ENCODE data around the gene SORBS2.

DNA sequence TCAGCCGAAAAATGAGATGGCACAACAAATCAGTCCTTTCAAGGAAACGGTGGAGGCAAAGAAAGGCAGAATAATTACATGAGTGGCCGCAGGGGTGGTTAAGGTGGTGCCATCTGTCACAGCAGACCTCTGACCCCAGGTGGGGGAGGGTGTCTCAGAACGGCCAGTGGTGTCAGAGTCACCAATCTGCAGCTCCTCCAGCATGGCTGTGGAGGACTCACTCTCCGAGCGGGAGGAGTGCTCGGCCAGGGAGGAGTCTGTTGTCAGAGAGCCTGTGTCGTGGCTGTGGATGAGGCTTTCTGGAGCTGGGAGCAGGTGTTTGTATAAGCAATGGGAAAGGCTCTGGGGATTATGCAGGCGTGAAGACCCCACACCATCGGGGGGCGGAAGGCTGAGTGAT, 146.3 kb downstream of the SORBS2 start:
- TF ChIP-seq ZNF416 (CRISPR knock-in tag; IDR thresholded peaks at IDR 0.05) (no peak), NR2C2 (CRISPR knock-in tag; IDR thresholded peaks at IDR 0.05) (no peak), JUN (CRISPR knock-in tag; IDR thresholded peaks at IDR 0.05) (no peak), FOXK1 (CRISPR knock-in tag; IDR thresholded peaks at IDR 0.05) (no peak)
- TF ChIP-seq, protein P1, sequence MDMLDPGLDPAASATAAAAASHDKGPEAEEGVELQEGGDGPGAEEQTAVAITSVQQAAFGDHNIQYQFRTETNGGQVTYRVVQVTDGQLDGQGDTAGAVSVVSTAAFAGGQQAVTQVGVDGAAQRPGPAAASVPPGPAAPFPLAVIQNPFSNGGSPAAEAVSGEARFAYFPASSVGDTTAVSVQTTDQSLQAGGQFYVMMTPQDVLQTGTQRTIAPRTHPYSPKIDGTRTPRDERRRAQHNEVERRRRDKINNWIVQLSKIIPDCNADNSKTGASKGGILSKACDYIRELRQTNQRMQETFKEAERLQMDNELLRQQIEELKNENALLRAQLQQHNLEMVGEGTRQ (CRISPR knock-in tag; IDR thresholded peaks at IDR 0.05): no peak
- TF ChIP-seq, protein P2, sequence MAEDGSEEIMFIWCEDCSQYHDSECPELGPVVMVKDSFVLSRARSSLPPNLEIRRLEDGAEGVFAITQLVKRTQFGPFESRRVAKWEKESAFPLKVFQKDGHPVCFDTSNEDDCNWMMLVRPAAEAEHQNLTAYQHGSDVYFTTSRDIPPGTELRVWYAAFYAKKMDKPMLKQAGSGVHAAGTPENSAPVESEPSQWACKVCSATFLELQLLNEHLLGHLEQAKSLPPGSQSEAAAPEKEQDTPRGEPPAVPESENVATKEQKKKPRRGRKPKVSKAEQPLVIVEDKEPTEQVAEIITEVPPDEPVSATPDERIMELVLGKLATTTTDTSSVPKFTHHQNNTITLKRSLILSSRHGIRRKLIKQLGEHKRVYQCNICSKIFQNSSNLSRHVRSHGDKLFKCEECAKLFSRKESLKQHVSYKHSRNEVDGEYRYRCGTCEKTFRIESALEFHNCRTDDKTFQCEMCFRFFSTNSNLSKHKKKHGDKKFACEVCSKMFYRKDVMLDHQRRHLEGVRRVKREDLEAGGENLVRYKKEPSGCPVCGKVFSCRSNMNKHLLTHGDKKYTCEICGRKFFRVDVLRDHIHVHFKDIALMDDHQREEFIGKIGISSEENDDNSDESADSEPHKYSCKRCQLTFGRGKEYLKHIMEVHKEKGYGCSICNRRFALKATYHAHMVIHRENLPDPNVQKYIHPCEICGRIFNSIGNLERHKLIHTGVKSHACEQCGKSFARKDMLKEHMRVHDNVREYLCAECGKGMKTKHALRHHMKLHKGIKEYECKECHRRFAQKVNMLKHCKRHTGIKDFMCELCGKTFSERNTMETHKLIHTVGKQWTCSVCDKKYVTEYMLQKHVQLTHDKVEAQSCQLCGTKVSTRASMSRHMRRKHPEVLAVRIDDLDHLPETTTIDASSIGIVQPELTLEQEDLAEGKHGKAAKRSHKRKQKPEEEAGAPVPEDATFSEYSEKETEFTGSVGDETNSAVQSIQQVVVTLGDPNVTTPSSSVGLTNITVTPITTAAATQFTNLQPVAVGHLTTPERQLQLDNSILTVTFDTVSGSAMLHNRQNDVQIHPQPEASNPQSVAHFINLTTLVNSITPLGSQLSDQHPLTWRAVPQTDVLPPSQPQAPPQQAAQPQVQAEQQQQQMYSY (CRISPR knock-in tag; IDR thresholded peaks at IDR 0.05): no peak
- TF ChIP-seq, protein P3, sequence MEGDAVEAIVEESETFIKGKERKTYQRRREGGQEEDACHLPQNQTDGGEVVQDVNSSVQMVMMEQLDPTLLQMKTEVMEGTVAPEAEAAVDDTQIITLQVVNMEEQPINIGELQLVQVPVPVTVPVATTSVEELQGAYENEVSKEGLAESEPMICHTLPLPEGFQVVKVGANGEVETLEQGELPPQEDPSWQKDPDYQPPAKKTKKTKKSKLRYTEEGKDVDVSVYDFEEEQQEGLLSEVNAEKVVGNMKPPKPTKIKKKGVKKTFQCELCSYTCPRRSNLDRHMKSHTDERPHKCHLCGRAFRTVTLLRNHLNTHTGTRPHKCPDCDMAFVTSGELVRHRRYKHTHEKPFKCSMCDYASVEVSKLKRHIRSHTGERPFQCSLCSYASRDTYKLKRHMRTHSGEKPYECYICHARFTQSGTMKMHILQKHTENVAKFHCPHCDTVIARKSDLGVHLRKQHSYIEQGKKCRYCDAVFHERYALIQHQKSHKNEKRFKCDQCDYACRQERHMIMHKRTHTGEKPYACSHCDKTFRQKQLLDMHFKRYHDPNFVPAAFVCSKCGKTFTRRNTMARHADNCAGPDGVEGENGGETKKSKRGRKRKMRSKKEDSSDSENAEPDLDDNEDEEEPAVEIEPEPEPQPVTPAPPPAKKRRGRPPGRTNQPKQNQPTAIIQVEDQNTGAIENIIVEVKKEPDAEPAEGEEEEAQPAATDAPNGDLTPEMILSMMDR (IDR thresholded peaks at IDR 0.05): no peak
- TF ChIP-seq, protein P4, sequence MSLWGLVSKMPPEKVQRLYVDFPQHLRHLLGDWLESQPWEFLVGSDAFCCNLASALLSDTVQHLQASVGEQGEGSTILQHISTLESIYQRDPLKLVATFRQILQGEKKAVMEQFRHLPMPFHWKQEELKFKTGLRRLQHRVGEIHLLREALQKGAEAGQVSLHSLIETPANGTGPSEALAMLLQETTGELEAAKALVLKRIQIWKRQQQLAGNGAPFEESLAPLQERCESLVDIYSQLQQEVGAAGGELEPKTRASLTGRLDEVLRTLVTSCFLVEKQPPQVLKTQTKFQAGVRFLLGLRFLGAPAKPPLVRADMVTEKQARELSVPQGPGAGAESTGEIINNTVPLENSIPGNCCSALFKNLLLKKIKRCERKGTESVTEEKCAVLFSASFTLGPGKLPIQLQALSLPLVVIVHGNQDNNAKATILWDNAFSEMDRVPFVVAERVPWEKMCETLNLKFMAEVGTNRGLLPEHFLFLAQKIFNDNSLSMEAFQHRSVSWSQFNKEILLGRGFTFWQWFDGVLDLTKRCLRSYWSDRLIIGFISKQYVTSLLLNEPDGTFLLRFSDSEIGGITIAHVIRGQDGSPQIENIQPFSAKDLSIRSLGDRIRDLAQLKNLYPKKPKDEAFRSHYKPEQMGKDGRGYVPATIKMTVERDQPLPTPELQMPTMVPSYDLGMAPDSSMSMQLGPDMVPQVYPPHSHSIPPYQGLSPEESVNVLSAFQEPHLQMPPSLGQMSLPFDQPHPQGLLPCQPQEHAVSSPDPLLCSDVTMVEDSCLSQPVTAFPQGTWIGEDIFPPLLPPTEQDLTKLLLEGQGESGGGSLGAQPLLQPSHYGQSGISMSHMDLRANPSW (CRISPR knock-in tag; conservative IDR thresholded peaks at IDR 0.05; ENCODE audit: low read depth): no peak

Measured in WTC11 (cell line).